HCT116 (cell line): Measurements from ENCODE around the gene PUM1. TPM values are rescaled to one million over a fixed set of nuclear protein-coding genes. Genes with fewer than 3 reads are reported as not detected.

Source experiments
- ATAC-seq: fragments of 200-7000 bp; cut with Tn5 transposase; 2 replicates; pipeline ENCODE4 v1.9.1; 2020; ENCODE audit warnings: mild to moderate bottlenecking, moderate library complexity
- BruUV-seq: library from RNA; stranded (reverse); fragments of 400-500 nt; replicated peaks from 2 replicates; lab custom pipeline; 2021; lab: Mats Ljungman, UMichigan
- CTCF ChIA-PET: fragments of 300-600 bp; sonication (Branson Sonifier 250); formaldehyde crosslinking; loops from one replicate; lab custom pipeline; 2021; ENCODE audit warnings: antibody characterized with exemption; lab: Charles Lee
- POLR2A ChIA-PET: fragments of 300-600, 350-600 bp; sonication (Branson Sonifier 250); formaldehyde crosslinking; loops from one replicate; lab custom pipeline; 2021; ENCODE audit warnings: antibody characterized with exemption; lab: Charles Lee
- RAD21 ChIA-PET, 2 experiments: fragments of 300-600 bp; sonication (Branson Sonifier 250); formaldehyde crosslinking; loops; one replicate each; lab custom pipeline; 2023; ENCODE audit warnings: low total read pairs in 2 of 2; ENCODE audit not compliant: uncharacterized antibody in 2 of 2, unreplicated experiment in 2 of 2, low non-redundant PET in 1 of 2; lab: Charles Lee
- DNase-seq: peaks from one replicate; pipeline ENCODE4 v3.0.0-alpha.2; 2010; ENCODE audit warnings: low read depth, low spot score
- H2AFZ ChIP-seq: fragments of 200-600 bp; shearing (Covaris generic), sonication (generic); 2 replicates; pipeline ENCODE4 v1.6.1; 2017; ENCODE audit warnings: low read depth, mixed run types, mixed read lengths, antibody characterized with exemption, low read length; ENCODE audit not compliant: poor library complexity, severe bottlenecking
- H3K27ac ChIP-seq: 2 replicates; pipeline ENCODE4 v1.5.1; 2012; ENCODE audit warnings: low read depth, low read length
- H3K27me3 ChIP-seq: fragments of 200-600 bp; sonication (generic); 2 replicates; pipeline ENCODE4 v1.6.1; 2016; ENCODE audit warnings: mixed run types, low read length, mixed read lengths; ENCODE audit not compliant: insufficient read depth
- H3K36me3 ChIP-seq, 2 experiments: fragments of 200-500 bp in 1 of 2; fragments of 200-600 bp in 1 of 2; sonication (Bioruptor generic) in 1 of 2; sonication (generic) in 1 of 2; 2 replicates each; pipeline versions ENCODE4 v1.5.1 to v1.6.1; 2014 to 2016; ENCODE audit warnings: low read length in 2 of 2, inconsistent platforms in 1 of 2, mixed read lengths in 1 of 2, mixed run types in 1 of 2; ENCODE audit not compliant: insufficient read depth in 2 of 2, control insufficient read depth in 1 of 2
- H3K4me1 ChIP-seq, 2 experiments: fragments of 200-600 bp in 1 of 2; sonication (generic) in 1 of 2; 2 replicates each; pipeline versions ENCODE4 v1.5.1 to v1.6.1; 2012 to 2017; ENCODE audit warnings: low read length in 2 of 2, inconsistent platforms in 1 of 2, mild to moderate bottlenecking in 1 of 2, mixed read lengths in 1 of 2, mixed run types in 1 of 2, moderate library complexity in 1 of 2; ENCODE audit not compliant: insufficient read depth in 2 of 2, control insufficient read depth in 1 of 2
- H3K4me2 ChIP-seq: fragments of 200-600 bp; sonication (generic); 2 replicates; pipeline ENCODE4 v1.6.1; 2017; ENCODE audit warnings: mixed run types, low read length, mixed read lengths
- H3K4me3 ChIP-seq, 2 experiments: fragments of 200-600 bp in 1 of 2; sonication (generic) in 1 of 2; replicated peaks in 1 of 2; 2 replicates each; pipeline ENCODE4 v1.5.1; 2011 to 2016; ENCODE audit warnings: low read length in 2 of 2, control low read depth in 1 of 2, low read depth in 1 of 2, mild to moderate bottlenecking in 1 of 2, mixed read lengths in 1 of 2, mixed run types in 1 of 2
- H3K79me2 ChIP-seq: fragments of 200-600 bp; sonication (generic); 2 replicates; pipeline ENCODE4 v1.6.1; 2017; ENCODE audit warnings: mild to moderate bottlenecking, mixed run types, low read length, moderate library complexity, mixed read lengths; ENCODE audit not compliant: insufficient read depth
- H3K9ac ChIP-seq: fragments of 200-600 bp; sonication (generic); 2 replicates; pipeline ENCODE4 v1.6.1; 2016; ENCODE audit warnings: low read length, mixed read lengths
- H3K9me2 ChIP-seq: fragments of 200-600 bp; sonication (generic), shearing (Covaris generic); 2 replicates; pipeline ENCODE4 v1.6.1; 2017; ENCODE audit warnings: mixed run types, mild to moderate bottlenecking, moderate library complexity; ENCODE audit not compliant: insufficient read depth
- H3K9me3 ChIP-seq, 2 experiments: fragments of 200-500 bp in 1 of 2; fragments of 200-600 bp in 1 of 2; sonication (Bioruptor generic) in 1 of 2; sonication (generic) in 1 of 2; 2 replicates each; pipeline ENCODE4 v1.6.1; 2014 to 2017; ENCODE audit warnings: low read length in 2 of 2, mixed read lengths in 2 of 2, inconsistent platforms in 1 of 2, low read depth in 1 of 2, mild to moderate bottlenecking in 1 of 2, mixed run types in 1 of 2, moderate library complexity in 1 of 2; ENCODE audit not compliant: control insufficient read depth in 1 of 2, insufficient read depth in 1 of 2
- H4K20me1 ChIP-seq: fragments of 200-600 bp; sonication (generic), shearing (Covaris generic); 2 replicates; pipeline ENCODE4 v1.6.1; 2017; ENCODE audit warnings: mixed run types, mild to moderate bottlenecking, moderate library complexity; ENCODE audit not compliant: insufficient read depth
- EZH2phosphoT487 ChIP-seq: fragments of 200-600 bp; IDR thresholded peaks from 2 replicates; pipeline ENCODE4 v1.6.1; 2018; ENCODE audit warnings: antibody characterized with exemption, borderline replicate concordance
- POLR2AphosphoS5 ChIP-seq: IDR thresholded peaks from 2 replicates; pipeline ENCODE4 v1.6.1; 2011; ENCODE audit warnings: mild to moderate bottlenecking, low read depth, low read length, moderate library complexity
- RAD21 ChIP-seq: IDR thresholded peaks from 2 replicates; pipeline ENCODE4 v1.6.1; 2012; ENCODE audit warnings: low read depth, mild to moderate bottlenecking
- SP1 ChIP-seq: IDR thresholded peaks from 2 replicates; pipeline ENCODE4 v1.6.1; 2012; ENCODE audit warnings: low read depth
- TCF7L2 ChIP-seq: IDR thresholded peaks from 2 replicates; pipeline ENCODE4 v1.7.0; 2011; ENCODE audit warnings: borderline replicate concordance, inconsistent platforms; ENCODE audit not compliant: insufficient read depth, insufficient read length; ENCODE audit errors: extremely low read depth
- ZFX ChIP-seq: fragments of 450-650 bp; IDR thresholded peaks from 2 replicates; pipeline ENCODE4 v1.6.1; 2017
- ZNF274 ChIP-seq: fragments of 200-500 bp; sonication (Bioruptor generic); IDR thresholded peaks from 2 replicates; pipeline ENCODE4 v1.6.1; 2014; ENCODE audit warnings: mild to moderate bottlenecking, low read depth, low read length, inconsistent platforms
- intact Hi-C: fragments of 100-400 bp; cut with micrococcal nuclease; formaldehyde crosslinking; loops from 2 replicates; pipeline ENCODE4 v1.10.0; 2022
- total RNA-seq: library from RNA; stranded (reverse); gene quantifications from one replicate; pipeline ENCODE4 v1.2.1, GENCODE V29; 2021; ENCODE audit not compliant: unreplicated experiment
- TF ChIP-seq, protein P1 (sequence below), 3 experiments: fragments of 200-600 bp in 1 of 3; sonication (generic) in 1 of 3; IDR thresholded peaks in 2 of 3; conservative IDR thresholded peaks in 1 of 3; 2 replicates each; pipeline ENCODE4 v1.5.1; 2012 to 2017; ENCODE audit warnings: low read depth in 2 of 3, low read length in 2 of 3, antibody characterized with exemption in 1 of 3, borderline replicate concordance in 1 of 3, control low read depth in 1 of 3, mild to moderate bottlenecking in 1 of 3, mixed read lengths in 1 of 3, mixed run types in 1 of 3, moderate library complexity in 1 of 3; ENCODE audit not compliant: insufficient read depth in 1 of 3
- TF ChIP-seq, protein P2 (sequence below): IDR thresholded peaks from 2 replicates; pipeline ENCODE4 v1.6.1; 2012

The PUM1 gene
- total RNA-seq, 1 experiment from 2014 or later: 113 TPM

DNA sequence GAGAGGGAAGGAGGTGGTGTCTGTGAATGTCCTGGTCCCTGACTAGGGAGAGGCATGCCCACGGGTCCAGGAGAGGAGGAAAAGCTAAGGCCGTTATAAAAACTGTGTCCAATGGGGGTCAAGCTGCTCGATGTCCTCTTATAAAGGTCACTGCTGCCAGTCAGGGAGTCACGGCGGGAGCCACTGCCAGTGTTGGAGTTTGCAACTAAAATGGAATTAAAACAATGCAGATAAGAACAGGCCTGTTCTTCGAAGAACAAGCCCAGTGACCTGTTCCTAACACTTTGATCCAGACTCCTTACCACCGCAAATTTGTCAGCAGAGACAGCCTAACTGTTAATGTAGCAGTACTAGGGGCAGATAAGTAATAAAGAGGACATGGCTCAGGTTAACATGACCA, 100.8 kb downstream of the PUM1 start (continued):
- TF ChIP-seq, protein P1, sequence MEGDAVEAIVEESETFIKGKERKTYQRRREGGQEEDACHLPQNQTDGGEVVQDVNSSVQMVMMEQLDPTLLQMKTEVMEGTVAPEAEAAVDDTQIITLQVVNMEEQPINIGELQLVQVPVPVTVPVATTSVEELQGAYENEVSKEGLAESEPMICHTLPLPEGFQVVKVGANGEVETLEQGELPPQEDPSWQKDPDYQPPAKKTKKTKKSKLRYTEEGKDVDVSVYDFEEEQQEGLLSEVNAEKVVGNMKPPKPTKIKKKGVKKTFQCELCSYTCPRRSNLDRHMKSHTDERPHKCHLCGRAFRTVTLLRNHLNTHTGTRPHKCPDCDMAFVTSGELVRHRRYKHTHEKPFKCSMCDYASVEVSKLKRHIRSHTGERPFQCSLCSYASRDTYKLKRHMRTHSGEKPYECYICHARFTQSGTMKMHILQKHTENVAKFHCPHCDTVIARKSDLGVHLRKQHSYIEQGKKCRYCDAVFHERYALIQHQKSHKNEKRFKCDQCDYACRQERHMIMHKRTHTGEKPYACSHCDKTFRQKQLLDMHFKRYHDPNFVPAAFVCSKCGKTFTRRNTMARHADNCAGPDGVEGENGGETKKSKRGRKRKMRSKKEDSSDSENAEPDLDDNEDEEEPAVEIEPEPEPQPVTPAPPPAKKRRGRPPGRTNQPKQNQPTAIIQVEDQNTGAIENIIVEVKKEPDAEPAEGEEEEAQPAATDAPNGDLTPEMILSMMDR (IDR thresholded peaks at IDR 0.05 in 2 of 3, conservative IDR thresholded peaks at IDR 0.05 in 1 of 3; ENCODE audit: borderline replicate concordance in 1 of 3, insufficient read depth in 1 of 3, low read depth in 2 of 3, low read length in 2 of 3): no peak
- TF ChIP-seq, protein P2, sequence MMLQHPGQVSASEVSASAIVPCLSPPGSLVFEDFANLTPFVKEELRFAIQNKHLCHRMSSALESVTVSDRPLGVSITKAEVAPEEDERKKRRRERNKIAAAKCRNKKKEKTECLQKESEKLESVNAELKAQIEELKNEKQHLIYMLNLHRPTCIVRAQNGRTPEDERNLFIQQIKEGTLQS: no peak
- TF ChIP-seq ZFX (no peak; the same call in 1 of the 2 replicates), RAD21 (no peak), EZH2phosphoT487 (no peak), ZNF274 (no peak), POLR2AphosphoS5 (no peak), SP1 (no peak)

DNA sequence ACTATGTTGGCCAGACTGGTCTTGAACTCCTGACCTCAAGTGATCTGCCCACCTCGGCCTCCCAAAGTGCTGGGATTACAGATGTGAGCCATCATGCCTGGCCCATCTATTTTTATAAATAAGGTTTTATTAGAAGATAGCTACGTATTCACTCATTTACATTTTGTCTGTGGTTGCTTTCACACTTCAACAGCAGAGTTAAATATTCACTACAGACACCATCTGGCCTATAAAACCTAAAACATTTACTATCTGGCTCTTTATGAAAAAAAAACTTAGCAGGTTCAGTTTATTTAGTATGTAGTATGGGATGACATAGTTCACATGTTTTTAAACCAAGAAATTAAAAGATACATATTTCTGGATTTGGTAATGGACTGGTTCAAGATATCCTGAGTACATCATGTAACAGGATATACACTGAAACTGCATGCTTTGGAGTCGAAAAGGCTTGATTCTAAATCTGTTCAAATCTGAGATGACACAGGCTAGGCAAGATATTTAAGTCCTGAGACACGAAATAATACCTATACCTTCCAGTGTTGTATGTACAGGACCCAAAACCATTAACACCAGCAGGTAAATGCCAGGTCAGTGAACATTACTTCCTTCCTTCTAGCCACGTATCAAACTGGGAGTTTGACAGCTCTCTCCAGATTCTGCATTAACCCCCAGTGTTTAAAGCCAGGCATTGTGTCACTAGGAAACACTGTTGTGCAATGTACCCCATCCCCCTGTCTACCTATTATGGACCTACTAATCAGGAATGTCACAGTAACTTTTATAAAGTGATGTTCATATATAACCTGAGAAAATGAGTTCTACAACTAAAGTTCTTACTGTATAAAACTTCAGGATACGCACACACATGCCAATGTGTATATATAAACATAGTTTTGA, 102.7 kb downstream of the PUM1 start:
- Histone ChIP-seq H3K9me3 (no peaks in the 10 kb centered on the region), H4K20me1 (peaks cover 21% of the 10 kb centered on the region; the same call in 1 of the 2 replicates), H3K27me3 (no peaks in the 10 kb centered on the region), H3K79me2 (peaks cover 97% of the 10 kb centered on the region), H3K4me3 (no peak overlapping the region), H3K4me2 (no peak overlapping the region), H3K27ac (no peak overlapping the region), H3K36me3 (peaks cover 50 to 65% of the 10 kb centered on the region in 2 experiments), H3K4me1 (peaks cover 14% of the 10 kb centered on the region in 2 experiments), H3K9ac (no peak overlapping the region)
- DNase-seq (no peak), ATAC-seq (no peak)
- POLR2A ChIA-PET: no interaction called here
- no TSS peak for BruUV-seq
- intact Hi-C loops: no loop called here
- TF ChIP-seq EZH2phosphoT487: no peak
- TF ChIP-seq TCF7L2: no peak
- TF ChIP-seq, protein P1 (IDR thresholded peaks at IDR 0.05 in 2 of 3, conservative IDR thresholded peaks at IDR 0.05 in 1 of 3; ENCODE audit: borderline replicate concordance in 1 of 3, insufficient read depth in 1 of 3, low read depth in 2 of 3, low read length in 2 of 3): no peak
- TF ChIP-seq ZNF274: no peak
- TF ChIP-seq, all 23 proteins: peak for 0
- no peak overlapping the region for H2AFZ ChIP-seq
- H3K9me2 ChIP-seq: no peaks in the 10 kb centered on the region
- CTCF ChIA-PET: no interaction called here
- RAD21 ChIA-PET: no interaction called here
